Measurements from ENCODE around the gene FGD4.

FGD4 gene

DNA sequence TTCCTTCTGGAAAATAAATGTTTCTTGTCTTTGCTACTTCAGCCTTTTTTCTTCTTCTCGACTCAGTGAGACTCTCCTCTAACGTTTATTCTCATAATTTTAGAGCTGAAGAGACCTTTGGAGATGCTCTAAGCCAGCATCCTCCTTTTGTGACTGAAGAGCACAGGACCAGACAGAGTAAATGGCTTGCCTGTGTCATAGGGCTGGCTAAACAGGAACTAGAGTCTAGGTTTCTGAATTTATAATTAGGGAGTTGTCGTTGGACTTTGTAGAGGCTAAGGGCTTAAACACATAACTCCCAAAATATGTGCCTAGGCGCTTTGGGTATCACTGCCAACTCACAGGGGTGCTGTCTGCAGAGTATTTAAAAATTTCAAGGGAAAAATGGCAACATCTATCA, 98.5 kb downstream of the FGD4 start:
- DNase-seq, result no peak
- H3K36me3 ChIP-seq (ENCODE audit: insufficient read depth, low read length), result no peaks in the 10 kb centered on the region
- no peaks in the 10 kb centered on the region for H3K79me2 ChIP-seq (ENCODE audit: insufficient read depth, low read length)
- H3K4me1 ChIP-seq (ENCODE audit: insufficient read depth, low read length), result peaks cover 14% of the 10 kb centered on the region
- TF ChIP-seq EZH2 (IDR thresholded peaks at IDR 0.05; ENCODE audit: borderline replicate concordance, low read depth, low read length, severe bottlenecking), result no peak
- TF ChIP-seq, protein P1, sequence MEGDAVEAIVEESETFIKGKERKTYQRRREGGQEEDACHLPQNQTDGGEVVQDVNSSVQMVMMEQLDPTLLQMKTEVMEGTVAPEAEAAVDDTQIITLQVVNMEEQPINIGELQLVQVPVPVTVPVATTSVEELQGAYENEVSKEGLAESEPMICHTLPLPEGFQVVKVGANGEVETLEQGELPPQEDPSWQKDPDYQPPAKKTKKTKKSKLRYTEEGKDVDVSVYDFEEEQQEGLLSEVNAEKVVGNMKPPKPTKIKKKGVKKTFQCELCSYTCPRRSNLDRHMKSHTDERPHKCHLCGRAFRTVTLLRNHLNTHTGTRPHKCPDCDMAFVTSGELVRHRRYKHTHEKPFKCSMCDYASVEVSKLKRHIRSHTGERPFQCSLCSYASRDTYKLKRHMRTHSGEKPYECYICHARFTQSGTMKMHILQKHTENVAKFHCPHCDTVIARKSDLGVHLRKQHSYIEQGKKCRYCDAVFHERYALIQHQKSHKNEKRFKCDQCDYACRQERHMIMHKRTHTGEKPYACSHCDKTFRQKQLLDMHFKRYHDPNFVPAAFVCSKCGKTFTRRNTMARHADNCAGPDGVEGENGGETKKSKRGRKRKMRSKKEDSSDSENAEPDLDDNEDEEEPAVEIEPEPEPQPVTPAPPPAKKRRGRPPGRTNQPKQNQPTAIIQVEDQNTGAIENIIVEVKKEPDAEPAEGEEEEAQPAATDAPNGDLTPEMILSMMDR (IDR thresholded peaks at IDR 0.05; ENCODE audit: borderline replicate concordance, extremely low read depth, low read length, poor library complexity, severe bottlenecking), result no peak
- H3K27me3 ChIP-seq (ENCODE audit: insufficient read depth, low read length, poor library complexity), result peaks cover 3% of the 10 kb centered on the region
- H3K9ac ChIP-seq (ENCODE audit: low read depth, low read length), result no peak overlapping the region
- no peak overlapping the region; the same call in 1 of the 2 replicates for H3K4me2 ChIP-seq (ENCODE audit: insufficient read depth, low read length)
- H4K20me1 ChIP-seq (ENCODE audit: insufficient read depth, low read length), result no peaks in the 10 kb centered on the region
- no peak overlapping the region for H3K4me3 ChIP-seq (ENCODE audit: low read depth in 1 of 2, low read length in 2 of 2)
- no peaks in the 10 kb centered on the region for H3K9me3 ChIP-seq (ENCODE audit: insufficient read depth, low read length, severe bottlenecking)
- no peak overlapping the region for H3K27ac ChIP-seq (ENCODE audit: low read length)
- no peak overlapping the region for H2AFZ ChIP-seq (ENCODE audit: low read depth, low read length)
- ATAC-seq (ENCODE audit: insufficient read depth, low read depth), result no peak

DNA sequence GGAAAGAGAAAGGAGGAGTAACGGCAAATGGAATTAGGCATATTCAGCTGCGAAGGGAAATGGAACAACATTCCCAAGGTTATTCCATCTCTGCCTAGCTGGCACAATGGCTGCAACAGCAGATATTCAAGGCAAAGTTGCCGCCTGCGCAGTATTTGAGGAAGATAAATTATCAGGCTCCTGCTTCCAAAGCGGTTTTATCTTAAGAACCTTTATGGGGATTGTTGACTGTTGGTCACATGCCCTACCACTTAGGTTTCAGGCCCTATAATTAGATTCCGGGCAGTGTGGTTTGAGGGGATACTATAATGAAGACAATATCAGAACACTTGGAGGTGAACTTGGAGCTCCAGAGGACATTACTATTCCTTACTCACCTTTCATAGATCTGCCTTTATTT, 99.7 kb downstream of the FGD4 start:
- H3K9me3 ChIP-seq (ENCODE audit: insufficient read depth, low read length, severe bottlenecking), result no peaks in the 10 kb centered on the region
- DNase-seq (no peak), ATAC-seq (ENCODE audit: insufficient read depth, low read depth) (no peak)
- no peaks in the 10 kb centered on the region for H3K36me3 ChIP-seq (ENCODE audit: insufficient read depth, low read length)
- no peak overlapping the region for H3K27ac ChIP-seq (ENCODE audit: low read length)
- no peaks in the 10 kb centered on the region for H4K20me1 ChIP-seq (ENCODE audit: insufficient read depth, low read length)
- H3K79me2 ChIP-seq (ENCODE audit: insufficient read depth, low read length), result no peaks in the 10 kb centered on the region
- no peak overlapping the region for H3K4me3 ChIP-seq (ENCODE audit: low read depth in 1 of 2, low read length in 2 of 2)
- H3K4me2 ChIP-seq (ENCODE audit: insufficient read depth, low read length), result no peak overlapping the region
- no peak overlapping the region for H2AFZ ChIP-seq (ENCODE audit: low read depth, low read length)
- peaks cover 3% of the 10 kb centered on the region for H3K27me3 ChIP-seq (ENCODE audit: insufficient read depth, low read length, poor library complexity)
- peaks cover 14% of the 10 kb centered on the region for H3K4me1 ChIP-seq (ENCODE audit: insufficient read depth, low read length)
- H3K9ac ChIP-seq (ENCODE audit: low read depth, low read length), result no peak overlapping the region
- TF ChIP-seq, protein P1 (IDR thresholded peaks at IDR 0.05; ENCODE audit: borderline replicate concordance, extremely low read depth, low read length, poor library complexity, severe bottlenecking), result no peak
- TF ChIP-seq EZH2 (IDR thresholded peaks at IDR 0.05; ENCODE audit: borderline replicate concordance, low read depth, low read length, severe bottlenecking), result no peak

DNA sequence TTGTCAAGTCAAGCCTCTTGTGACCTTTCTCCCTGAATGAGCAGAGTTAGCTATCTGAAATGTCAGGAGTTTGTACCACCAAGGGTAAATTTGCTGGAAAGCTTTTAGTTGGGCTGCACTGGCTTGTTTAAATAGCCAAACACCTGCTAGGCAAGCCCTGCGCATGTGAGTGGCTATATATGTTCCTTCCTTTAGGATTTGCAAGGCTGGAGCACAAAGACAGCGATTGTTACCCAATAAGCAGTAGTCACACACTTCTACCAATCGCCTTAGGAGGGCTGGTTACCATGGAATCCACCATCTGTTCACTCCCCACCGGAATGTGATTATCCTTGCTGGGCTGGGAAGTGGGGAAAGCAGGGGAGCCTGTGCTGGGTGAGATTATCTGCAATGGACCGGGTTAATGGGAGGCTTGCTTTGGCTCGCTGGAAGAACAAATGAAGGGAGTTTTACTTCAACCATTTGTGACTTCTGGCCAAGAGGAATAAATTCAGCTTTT, 102.5 kb downstream of the FGD4 start:
- ATAC-seq (ENCODE audit: insufficient read depth, low read depth) (no peak), DNase-seq (no peak)
- TF ChIP-seq, protein P1 (IDR thresholded peaks at IDR 0.05; ENCODE audit: borderline replicate concordance, extremely low read depth, low read length, poor library complexity, severe bottlenecking), result no peak
- no peak for TF ChIP-seq EZH2 (IDR thresholded peaks at IDR 0.05; ENCODE audit: borderline replicate concordance, low read depth, low read length, severe bottlenecking)
- Histone ChIP-seq H3K9me3 (ENCODE audit: insufficient read depth, low read length, severe bottlenecking) (no peaks in the 10 kb centered on the region), H3K36me3 (ENCODE audit: insufficient read depth, low read length) (no peaks in the 10 kb centered on the region), H2AFZ (ENCODE audit: low read depth, low read length) (no peak overlapping the region), H3K9ac (ENCODE audit: low read depth, low read length) (no peak overlapping the region), H3K79me2 (ENCODE audit: insufficient read depth, low read length) (no peaks in the 10 kb centered on the region), H3K4me3 (ENCODE audit: low read depth in 1 of 2, low read length in 2 of 2) (no peak overlapping the region), H3K4me2 (ENCODE audit: insufficient read depth, low read length) (no peak overlapping the region), H3K4me1 (ENCODE audit: insufficient read depth, low read length) (no peaks in the 10 kb centered on the region), H4K20me1 (ENCODE audit: insufficient read depth, low read length) (no peaks in the 10 kb centered on the region), H3K27ac (ENCODE audit: low read length) (no peak overlapping the region), H3K27me3 (ENCODE audit: insufficient read depth, low read length, poor library complexity) (peaks cover 3% of the 10 kb centered on the region)
